SK-N-SH (cell line): ENCODE measurements around the gene PAPPA2. TPM values are rescaled to one million over a fixed set of nuclear protein-coding genes. Genes with fewer than 3 reads are reported as not detected.

Source experiments
- CTCF ChIA-PET: fragments of 300-600, 350-600 bp; formaldehyde crosslinking; extraction: SDS; loops from one replicate; lab custom pipeline; 2021; lab: Yijun Ruan, JAX
- POLR2A ChIA-PET: fragments of 350-600 bp; sonication (Branson Sonifier 250); formaldehyde crosslinking; extraction: SDS; loops from one replicate; lab custom pipeline; 2020; ENCODE audit warnings: antibody characterized with exemption, inconsistent platforms; lab: Yijun Ruan, JAX
- DNase-seq: peaks from one replicate; pipeline ENCODE4 v3.0.0; 2012
- H2AFZ ChIP-seq: fragments of 200-600 bp; sonication (generic); 2 replicates; pipeline ENCODE4 v1.8.1; 2016; ENCODE audit warnings: antibody characterized with exemption, mild to moderate bottlenecking, low read depth
- H3F3A ChIP-seq: fragments of 200-600 bp; sonication (generic); replicated peaks from 2 replicates; pipeline ENCODE3; 2016; ENCODE audit warnings: antibody characterized with exemption, mild to moderate bottlenecking; ENCODE audit not compliant: insufficient read depth
- H3K27ac ChIP-seq, 2 experiments: fragments of 200-500 bp in 1 of 2; fragments of 200-600 bp in 1 of 2; sonication (Bioruptor generic) in 1 of 2; sonication (generic), shearing (Covaris generic) in 1 of 2; 2 replicates each; pipeline versions ENCODE4 v1.5.1 to v1.6.1; 2014 to 2016; ENCODE audit warnings: low read depth in 2 of 2, inconsistent platforms in 1 of 2, low read length in 1 of 2, mild to moderate bottlenecking in 1 of 2, mixed read lengths in 1 of 2
- H3K27me3 ChIP-seq: fragments of 200-600 bp; sonication (generic), shearing (Covaris generic); 2 replicates; pipeline ENCODE4 v1.6.1; 2016; ENCODE audit warnings: mixed run types; ENCODE audit not compliant: insufficient read depth
- H3K36me3 ChIP-seq, 2 experiments: fragments of 200-500 bp in 1 of 2; fragments of 200-600 bp in 1 of 2; sonication (Bioruptor generic) in 1 of 2; sonication (generic) in 1 of 2; replicated peaks in 1 of 2; 2 replicates each; pipeline versions ENCODE3 to v1.5.1; 2014 to 2016; ENCODE audit warnings: low read length in 1 of 2, mild to moderate bottlenecking in 1 of 2; ENCODE audit not compliant: insufficient read depth in 2 of 2, control insufficient read depth in 1 of 2
- H3K4me1 ChIP-seq, 2 experiments: fragments of 200-500 bp in 1 of 2; fragments of 200-600 bp in 1 of 2; sonication (Bioruptor generic) in 1 of 2; sonication (generic), shearing (Covaris generic) in 1 of 2; 2 replicates each; pipeline versions ENCODE4 v1.5.1 to v1.6.1; 2014 to 2016; ENCODE audit warnings: low read depth in 1 of 2, low read length in 1 of 2, mixed run types in 1 of 2; ENCODE audit not compliant: insufficient read depth in 2 of 2, control insufficient read depth in 1 of 2
- H3K4me2 ChIP-seq: fragments of 200-600 bp; sonication (generic), shearing (Covaris generic); 2 replicates; pipeline ENCODE4 v1.6.1; 2017; ENCODE audit warnings: mixed run types
- H3K4me3 ChIP-seq, 2 experiments: fragments of 200-500 bp in 1 of 2; fragments of 200-600 bp in 1 of 2; sonication (Bioruptor generic) in 1 of 2; sonication (generic), shearing (Covaris generic) in 1 of 2; 2 replicates each; pipeline versions ENCODE4 v1.5.1 to v1.8.1; 2014 to 2016; ENCODE audit warnings: low read depth in 2 of 2, inconsistent platforms in 1 of 2, low read length in 1 of 2, mild to moderate bottlenecking in 1 of 2, mixed read lengths in 1 of 2, moderate library complexity in 1 of 2
- H3K79me2 ChIP-seq: fragments of 200-600 bp; sonication (generic); 2 replicates; pipeline ENCODE4 v1.8.1; 2017; ENCODE audit warnings: mild to moderate bottlenecking; ENCODE audit not compliant: insufficient read depth
- H3K9ac ChIP-seq: fragments of 200-600 bp; sonication (generic); 2 replicates; pipeline ENCODE4 v1.6.1; 2017; ENCODE audit warnings: mixed run types
- H3K9me2 ChIP-seq: fragments of 200-600 bp; sonication (generic); 2 replicates; pipeline ENCODE4 v1.6.1; 2017; ENCODE audit warnings: mixed run types
- H3K9me3 ChIP-seq: fragments of 200-600 bp; sonication (generic); 2 replicates; pipeline ENCODE4 v1.6.1; 2017; ENCODE audit warnings: mixed run types, mild to moderate bottlenecking, moderate library complexity
- H4K20me1 ChIP-seq: fragments of 200-600 bp; sonication (generic); 2 replicates; pipeline ENCODE4 v1.6.1; 2017; ENCODE audit warnings: mild to moderate bottlenecking, mixed run types; ENCODE audit not compliant: insufficient read depth
- CHD2 ChIP-seq: fragments of 150-350 bp; IDR thresholded peaks from 2 replicates; pipeline ENCODE4 v1.6.1; 2018; ENCODE audit warnings: low read length; ENCODE audit not compliant: partially characterized antibody
- ELF1 ChIP-seq: IDR thresholded peaks from 2 replicates; pipeline ENCODE4 v1.4.0; 2012
- EZH2phosphoT487 ChIP-seq: fragments of 200-600 bp; sonication (generic); IDR thresholded peaks from 2 replicates; pipeline ENCODE4 v1.6.1; 2017; ENCODE audit warnings: low read depth, mixed run types, mild to moderate bottlenecking, antibody characterized with exemption, moderate library complexity, borderline replicate concordance
- FOXJ3 ChIP-seq: sonication (generic); formaldehyde crosslinking; IDR thresholded peaks from 2 replicates; pipeline ENCODE4 v1.5.1; 2020; ENCODE audit warnings: mild to moderate bottlenecking, missing genetic modification reagents
- MXI1 ChIP-seq: IDR thresholded peaks from 2 replicates; pipeline ENCODE4 v1.6.1; 2012; ENCODE audit warnings: mild to moderate bottlenecking, low read depth, low read length, improper control_type of control experiment
- NFIC ChIP-seq: IDR thresholded peaks from 2 replicates; pipeline ENCODE4 v1.4.0; 2012; ENCODE audit warnings: borderline replicate concordance
- POLR2AphosphoS5 ChIP-seq: IDR thresholded peaks from 2 replicates; pipeline ENCODE4 v1.6.1; 2012; ENCODE audit warnings: low read depth, low read length
- RAD21 ChIP-seq: IDR thresholded peaks from 2 replicates; pipeline ENCODE4 v1.6.1; 2012; ENCODE audit warnings: mild to moderate bottlenecking, low read length
- RXRA ChIP-seq: IDR thresholded peaks from 2 replicates; pipeline ENCODE4 v1.4.0; 2012; ENCODE audit warnings: low read depth, mild to moderate bottlenecking, borderline replicate concordance
- ZBTB33 ChIP-seq: IDR thresholded peaks from 2 replicates; pipeline ENCODE4 v1.4.0; 2012; ENCODE audit warnings: low read depth, borderline replicate concordance
- WGBS: methylation state at CpG from one replicate; pipeline ENCODE4 v1.1.6; 2017; ENCODE audit warnings: low lambda C conversion rate; 5-methylcytosine and 5-hydroxymethylcytosine counted together
- polyA plus RNA-seq, 3 experiments: library from polyadenylated mRNA; depleted of rRNA; stranded (reverse); fragments of >200 nt; gene quantifications; 2 replicates each; pipeline ENCODE4 v1.2.3, GENCODE V29; 2012
- TF ChIP-seq, protein P1 (sequence below): IDR thresholded peaks from 2 replicates; pipeline ENCODE4 v1.4.0; 2012; ENCODE audit warnings: low read depth
- TF ChIP-seq, protein P2 (sequence below): IDR thresholded peaks from 2 replicates; pipeline ENCODE4 v1.6.1; 2012; ENCODE audit warnings: mild to moderate bottlenecking, low read depth, low read length, moderate library complexity
- TF ChIP-seq, protein P3 (sequence below): fragments of 200-600 bp; sonication (generic); IDR thresholded peaks from 2 replicates; pipeline ENCODE4 v1.6.1; 2017; ENCODE audit warnings: antibody characterized with exemption, mild to moderate bottlenecking, moderate library complexity
- TF ChIP-seq, protein P4 (sequence below): fragments of 150-350 bp; IDR thresholded peaks from 2 replicates; pipeline ENCODE4 v1.6.1; 2016; ENCODE audit warnings: mild to moderate bottlenecking, low read depth, low read length
- TF ChIP-seq, protein P5 (sequence below): fragments of 150-350 bp; IDR thresholded peaks from 2 replicates; pipeline ENCODE4 v1.6.1; 2017; ENCODE audit warnings: antibody characterized with exemption, low read length, low read depth, borderline replicate concordance

The PAPPA2 gene
- polyA plus RNA-seq, 1 of the 3 experiments (the other 2 are of a cell fraction) = 0.02 TPM

GRCh38 chr1:176567190-176567794, 104.3 kb downstream of the PAPPA2 start:
- Histone ChIP-seq H3K4me3 (no peak overlapping the region), H3K79me2 (no peaks in the 10 kb centered on the region), H3K4me1 (no peaks in the 10 kb centered on the region), H4K20me1 (no peaks in the 10 kb centered on the region), H3K36me3 (no peaks in the 10 kb centered on the region), H3K27me3 (no peaks in the 10 kb centered on the region), H2AFZ (no peak overlapping the region), H3F3A (no peaks in the 10 kb centered on the region), H3K27ac (no peak overlapping the region), H3K9me3 (no peaks in the 10 kb centered on the region), H3K4me2 (no peak overlapping the region; the same call in 1 of the 2 replicates), H3K9me2 (no peaks in the 10 kb centered on the region), H3K9ac (no peak overlapping the region)
- no peak for DNase-seq
- no peak for TF ChIP-seq POLR2AphosphoS5
- TF ChIP-seq RXRA = no peak
- no peak for TF ChIP-seq ELF1
- 13% methylated on average over 3 of the region's 3 CpGs for WGBS
- ChIA-PET CTCF (interaction anchor here (1.0 to 3.1 kb wide), 3 partner anchors 7 to 314 kb away, joined by 3 to 13 read pairs (median 4); no protein-coding TSS in a partner anchor), POLR2A (no interaction called here)

GRCh38 chr1:176568185-176568584, 105.2 kb downstream of the PAPPA2 start:
- POLR2A ChIA-PET = no interaction called here
- no peaks in the 10 kb centered on the region for H3K27me3 ChIP-seq
- no peak overlapping the region for H3K4me2 ChIP-seq
- no peaks in the 10 kb centered on the region for H3F3A ChIP-seq
- no peaks in the 10 kb centered on the region for H3K9me2 ChIP-seq
- no peak overlapping the region for H3K27ac ChIP-seq
- no peaks in the 10 kb centered on the region for H3K79me2 ChIP-seq
- no peaks in the 10 kb centered on the region for H4K20me1 ChIP-seq
- no peaks in the 10 kb centered on the region for H3K4me1 ChIP-seq
- H3K36me3 ChIP-seq = no peaks in the 10 kb centered on the region
- CTCF ChIA-PET = interaction anchor here (0.7 to 3.1 kb wide), 2 partner anchors 8 to 39 kb away, joined by 3 to 13 read pairs; no protein-coding TSS in a partner anchor
- WGBS = 28% methylated on average over 1 of the region's 1 CpG
- DNase-seq = no peak
- H3K9ac ChIP-seq = no peak overlapping the region
- no peak overlapping the region for H3K4me3 ChIP-seq
- H3K9me3 ChIP-seq = no peaks in the 10 kb centered on the region
- no peak overlapping the region for H2AFZ ChIP-seq
- TF ChIP-seq POLR2AphosphoS5 = no peak
- TF ChIP-seq EZH2phosphoT487 = no peak
- no peak for TF ChIP-seq FOXJ3 (CRISPR knock-in tag)
- TF ChIP-seq, protein P1, sequence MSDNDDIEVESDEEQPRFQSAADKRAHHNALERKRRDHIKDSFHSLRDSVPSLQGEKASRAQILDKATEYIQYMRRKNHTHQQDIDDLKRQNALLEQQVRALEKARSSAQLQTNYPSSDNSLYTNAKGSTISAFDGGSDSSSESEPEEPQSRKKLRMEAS = no peak
- TF ChIP-seq, protein P2, sequence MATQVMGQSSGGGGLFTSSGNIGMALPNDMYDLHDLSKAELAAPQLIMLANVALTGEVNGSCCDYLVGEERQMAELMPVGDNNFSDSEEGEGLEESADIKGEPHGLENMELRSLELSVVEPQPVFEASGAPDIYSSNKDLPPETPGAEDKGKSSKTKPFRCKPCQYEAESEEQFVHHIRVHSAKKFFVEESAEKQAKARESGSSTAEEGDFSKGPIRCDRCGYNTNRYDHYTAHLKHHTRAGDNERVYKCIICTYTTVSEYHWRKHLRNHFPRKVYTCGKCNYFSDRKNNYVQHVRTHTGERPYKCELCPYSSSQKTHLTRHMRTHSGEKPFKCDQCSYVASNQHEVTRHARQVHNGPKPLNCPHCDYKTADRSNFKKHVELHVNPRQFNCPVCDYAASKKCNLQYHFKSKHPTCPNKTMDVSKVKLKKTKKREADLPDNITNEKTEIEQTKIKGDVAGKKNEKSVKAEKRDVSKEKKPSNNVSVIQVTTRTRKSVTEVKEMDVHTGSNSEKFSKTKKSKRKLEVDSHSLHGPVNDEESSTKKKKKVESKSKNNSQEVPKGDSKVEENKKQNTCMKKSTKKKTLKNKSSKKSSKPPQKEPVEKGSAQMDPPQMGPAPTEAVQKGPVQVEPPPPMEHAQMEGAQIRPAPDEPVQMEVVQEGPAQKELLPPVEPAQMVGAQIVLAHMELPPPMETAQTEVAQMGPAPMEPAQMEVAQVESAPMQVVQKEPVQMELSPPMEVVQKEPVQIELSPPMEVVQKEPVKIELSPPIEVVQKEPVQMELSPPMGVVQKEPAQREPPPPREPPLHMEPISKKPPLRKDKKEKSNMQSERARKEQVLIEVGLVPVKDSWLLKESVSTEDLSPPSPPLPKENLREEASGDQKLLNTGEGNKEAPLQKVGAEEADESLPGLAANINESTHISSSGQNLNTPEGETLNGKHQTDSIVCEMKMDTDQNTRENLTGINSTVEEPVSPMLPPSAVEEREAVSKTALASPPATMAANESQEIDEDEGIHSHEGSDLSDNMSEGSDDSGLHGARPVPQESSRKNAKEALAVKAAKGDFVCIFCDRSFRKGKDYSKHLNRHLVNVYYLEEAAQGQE = no peak
- no peak for TF ChIP-seq CHD2
- TF ChIP-seq RXRA = no peak
- TF ChIP-seq, protein P3, sequence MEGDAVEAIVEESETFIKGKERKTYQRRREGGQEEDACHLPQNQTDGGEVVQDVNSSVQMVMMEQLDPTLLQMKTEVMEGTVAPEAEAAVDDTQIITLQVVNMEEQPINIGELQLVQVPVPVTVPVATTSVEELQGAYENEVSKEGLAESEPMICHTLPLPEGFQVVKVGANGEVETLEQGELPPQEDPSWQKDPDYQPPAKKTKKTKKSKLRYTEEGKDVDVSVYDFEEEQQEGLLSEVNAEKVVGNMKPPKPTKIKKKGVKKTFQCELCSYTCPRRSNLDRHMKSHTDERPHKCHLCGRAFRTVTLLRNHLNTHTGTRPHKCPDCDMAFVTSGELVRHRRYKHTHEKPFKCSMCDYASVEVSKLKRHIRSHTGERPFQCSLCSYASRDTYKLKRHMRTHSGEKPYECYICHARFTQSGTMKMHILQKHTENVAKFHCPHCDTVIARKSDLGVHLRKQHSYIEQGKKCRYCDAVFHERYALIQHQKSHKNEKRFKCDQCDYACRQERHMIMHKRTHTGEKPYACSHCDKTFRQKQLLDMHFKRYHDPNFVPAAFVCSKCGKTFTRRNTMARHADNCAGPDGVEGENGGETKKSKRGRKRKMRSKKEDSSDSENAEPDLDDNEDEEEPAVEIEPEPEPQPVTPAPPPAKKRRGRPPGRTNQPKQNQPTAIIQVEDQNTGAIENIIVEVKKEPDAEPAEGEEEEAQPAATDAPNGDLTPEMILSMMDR = no peak
- TF ChIP-seq, protein P4, sequence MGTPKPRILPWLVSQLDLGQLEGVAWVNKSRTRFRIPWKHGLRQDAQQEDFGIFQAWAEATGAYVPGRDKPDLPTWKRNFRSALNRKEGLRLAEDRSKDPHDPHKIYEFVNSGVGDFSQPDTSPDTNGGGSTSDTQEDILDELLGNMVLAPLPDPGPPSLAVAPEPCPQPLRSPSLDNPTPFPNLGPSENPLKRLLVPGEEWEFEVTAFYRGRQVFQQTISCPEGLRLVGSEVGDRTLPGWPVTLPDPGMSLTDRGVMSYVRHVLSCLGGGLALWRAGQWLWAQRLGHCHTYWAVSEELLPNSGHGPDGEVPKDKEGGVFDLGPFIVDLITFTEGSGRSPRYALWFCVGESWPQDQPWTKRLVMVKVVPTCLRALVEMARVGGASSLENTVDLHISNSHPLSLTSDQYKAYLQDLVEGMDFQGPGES = no peak
- TF ChIP-seq MXI1 = no peak
- TF ChIP-seq ZBTB33 = no peak
- no peak for TF ChIP-seq NFIC
- no peak for TF ChIP-seq RAD21
- TF ChIP-seq, protein P5, sequence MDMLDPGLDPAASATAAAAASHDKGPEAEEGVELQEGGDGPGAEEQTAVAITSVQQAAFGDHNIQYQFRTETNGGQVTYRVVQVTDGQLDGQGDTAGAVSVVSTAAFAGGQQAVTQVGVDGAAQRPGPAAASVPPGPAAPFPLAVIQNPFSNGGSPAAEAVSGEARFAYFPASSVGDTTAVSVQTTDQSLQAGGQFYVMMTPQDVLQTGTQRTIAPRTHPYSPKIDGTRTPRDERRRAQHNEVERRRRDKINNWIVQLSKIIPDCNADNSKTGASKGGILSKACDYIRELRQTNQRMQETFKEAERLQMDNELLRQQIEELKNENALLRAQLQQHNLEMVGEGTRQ = no peak
